ENCODE data around the gene FRMD1.

FRMD1 gene

DNA sequence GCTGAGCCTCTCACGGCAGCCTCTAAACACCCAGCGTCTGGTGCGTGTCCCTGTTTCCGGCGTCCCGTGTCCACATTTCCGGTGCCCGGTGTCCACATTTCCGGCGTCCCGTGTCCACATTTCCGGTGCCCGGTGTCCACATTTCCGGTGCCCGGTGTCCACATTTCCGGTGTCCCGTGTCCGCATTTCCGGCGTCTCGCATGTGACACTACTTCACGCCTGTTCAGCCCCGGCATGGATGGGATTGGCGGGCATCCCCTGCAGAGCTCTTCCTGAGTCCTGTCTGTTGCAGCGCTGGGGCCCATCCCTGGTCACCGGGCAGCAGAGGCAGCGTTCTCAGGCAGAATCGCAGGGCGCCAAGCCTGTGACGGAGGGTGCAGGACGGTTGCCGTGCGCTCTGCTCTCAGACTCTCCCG is 3.2 kb downstream of the FRMD1 start:
- DNase-seq: no peak

DNA sequence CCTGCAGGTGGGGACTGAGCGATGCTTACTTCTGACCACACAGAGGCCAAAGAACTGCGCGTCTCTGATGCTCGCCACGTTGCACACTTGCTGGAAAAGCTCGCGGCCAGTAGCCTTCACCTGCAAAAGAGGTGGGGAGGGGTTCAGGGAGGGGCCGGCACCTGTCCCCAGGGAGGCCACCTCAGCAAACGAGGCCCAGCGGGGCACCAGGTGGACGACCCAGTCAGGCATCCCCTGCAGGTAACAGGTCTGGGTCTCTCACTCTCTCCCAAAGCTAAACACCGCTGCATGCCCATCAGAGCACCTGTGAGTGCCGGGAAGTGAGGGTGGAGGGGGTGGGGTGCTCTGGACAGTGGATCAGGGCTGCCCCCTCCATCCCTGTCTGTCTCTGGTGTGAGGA is 3.8 kb downstream of the FRMD1 start:
- no peak for DNase-seq

DNA sequence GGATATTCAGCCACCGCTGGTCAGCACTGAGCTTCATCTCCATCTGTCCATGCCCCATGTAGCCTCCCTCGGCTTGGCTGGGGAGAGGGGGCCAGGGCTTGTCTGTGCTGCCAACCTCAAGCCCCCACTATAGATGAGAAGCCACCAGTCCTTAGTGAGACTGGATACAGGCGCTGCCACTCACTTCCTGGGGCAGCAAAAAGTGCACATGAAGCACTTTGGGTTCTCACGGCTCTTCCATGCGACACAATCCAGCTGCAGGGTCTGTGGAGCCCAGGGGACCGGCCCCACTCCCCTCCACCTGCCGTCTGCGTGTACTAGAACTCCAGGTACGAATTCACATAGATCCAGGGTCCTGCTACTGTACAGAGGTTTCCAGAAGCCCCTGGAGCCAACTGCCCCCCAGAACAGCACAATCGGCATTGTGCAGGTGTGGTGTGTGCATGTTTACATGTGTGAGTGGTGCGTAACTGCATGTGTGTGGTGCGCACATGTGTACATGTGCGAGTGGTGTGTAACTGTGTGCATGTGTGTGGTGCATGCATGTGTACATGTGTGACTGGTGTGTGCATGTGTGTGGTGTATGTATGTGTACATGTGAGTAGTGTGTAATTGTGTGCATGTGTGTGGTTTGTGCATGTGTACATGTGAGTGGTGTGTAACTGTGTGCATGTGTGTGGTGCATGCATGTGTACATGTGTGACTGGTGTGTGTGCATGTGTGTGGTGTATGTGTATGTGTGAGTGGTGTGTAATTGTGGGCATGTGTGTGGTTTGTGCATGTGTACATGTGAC is 4.9 kb downstream of the FRMD1 start:
- DNase-seq: no peak

DNA sequence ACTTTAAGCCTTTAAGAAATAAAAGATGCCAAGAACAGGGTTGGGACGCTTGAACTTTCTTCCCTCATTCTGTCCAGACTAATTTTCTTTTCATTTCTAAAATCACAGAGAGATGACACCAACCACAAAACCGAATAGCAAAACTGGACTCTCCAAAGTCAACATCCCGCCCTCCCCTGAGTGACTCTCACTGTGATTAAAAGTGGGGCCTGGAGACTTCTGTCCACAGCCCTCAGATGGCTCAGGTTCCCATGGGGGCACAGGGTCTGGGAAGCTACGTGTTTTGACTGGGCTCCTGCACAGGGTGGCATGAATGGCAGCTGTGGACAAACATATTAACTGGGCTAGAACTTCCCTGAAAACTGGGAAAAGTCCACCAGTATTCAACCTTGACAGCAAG is 6.3 kb downstream of the FRMD1 start:
- no peak for DNase-seq

DNA sequence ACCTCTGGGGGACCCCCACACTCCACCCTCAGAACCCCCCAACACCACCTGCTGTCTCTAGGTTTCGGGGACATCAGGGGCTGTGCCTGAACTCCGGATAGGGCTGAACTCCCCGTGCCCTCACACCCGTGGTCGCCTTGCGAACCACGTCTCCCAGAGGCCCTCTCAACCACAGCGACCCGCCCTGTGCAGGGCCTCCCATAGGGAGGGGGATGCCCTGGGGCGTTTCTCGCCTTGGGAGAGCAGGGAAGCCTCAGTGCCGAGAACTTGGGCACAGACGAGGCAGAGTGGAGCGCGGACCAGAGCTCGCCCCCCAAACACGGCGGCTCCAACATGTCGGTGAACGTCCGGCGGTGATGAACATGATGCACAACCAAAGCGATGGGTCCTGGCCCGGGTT is 6.8 kb downstream of the FRMD1 start:
- no peak for DNase-seq

DNA sequence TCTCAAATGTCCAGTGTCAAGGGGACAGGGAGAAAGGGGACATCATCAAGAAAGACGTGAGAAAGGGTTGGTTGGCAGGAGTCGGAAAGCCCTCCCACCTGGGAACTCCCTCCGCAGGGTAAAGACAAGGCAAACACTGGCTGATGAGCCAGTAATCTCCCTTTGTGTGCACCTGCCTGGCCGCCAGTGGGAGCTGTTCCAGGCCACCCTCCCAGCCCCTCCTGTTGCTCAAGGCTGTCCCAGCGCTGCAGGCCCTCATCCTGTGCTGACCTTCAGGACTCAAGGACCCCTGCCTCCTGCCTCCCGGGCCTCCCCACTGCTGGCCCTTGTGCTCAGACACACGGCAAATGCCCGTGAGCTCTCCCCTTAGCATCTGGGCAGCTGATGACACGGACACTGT is 7.4 kb downstream of the FRMD1 start:
- no peak for DNase-seq

DNA sequence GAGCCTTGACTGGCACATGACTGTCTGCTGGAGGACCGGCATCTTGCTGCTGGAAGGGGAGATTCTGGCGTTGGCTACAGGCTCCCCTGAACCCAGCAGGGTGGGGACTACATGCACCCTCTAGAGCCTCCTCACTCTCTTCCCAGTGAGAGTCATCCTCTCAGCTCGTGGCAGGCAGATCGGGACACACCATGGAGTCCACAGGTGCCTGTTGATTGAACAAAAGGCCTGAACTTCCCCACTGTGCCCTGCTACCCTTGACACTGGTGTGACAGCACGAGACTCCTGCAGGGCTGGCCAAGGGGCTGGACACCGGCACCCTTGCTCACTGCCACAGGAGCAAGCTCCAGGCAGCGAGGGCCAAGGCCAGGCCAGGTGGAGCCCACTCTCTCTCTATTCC is 8.2 kb downstream of the FRMD1 start:
- no peak for DNase-seq

DNA sequence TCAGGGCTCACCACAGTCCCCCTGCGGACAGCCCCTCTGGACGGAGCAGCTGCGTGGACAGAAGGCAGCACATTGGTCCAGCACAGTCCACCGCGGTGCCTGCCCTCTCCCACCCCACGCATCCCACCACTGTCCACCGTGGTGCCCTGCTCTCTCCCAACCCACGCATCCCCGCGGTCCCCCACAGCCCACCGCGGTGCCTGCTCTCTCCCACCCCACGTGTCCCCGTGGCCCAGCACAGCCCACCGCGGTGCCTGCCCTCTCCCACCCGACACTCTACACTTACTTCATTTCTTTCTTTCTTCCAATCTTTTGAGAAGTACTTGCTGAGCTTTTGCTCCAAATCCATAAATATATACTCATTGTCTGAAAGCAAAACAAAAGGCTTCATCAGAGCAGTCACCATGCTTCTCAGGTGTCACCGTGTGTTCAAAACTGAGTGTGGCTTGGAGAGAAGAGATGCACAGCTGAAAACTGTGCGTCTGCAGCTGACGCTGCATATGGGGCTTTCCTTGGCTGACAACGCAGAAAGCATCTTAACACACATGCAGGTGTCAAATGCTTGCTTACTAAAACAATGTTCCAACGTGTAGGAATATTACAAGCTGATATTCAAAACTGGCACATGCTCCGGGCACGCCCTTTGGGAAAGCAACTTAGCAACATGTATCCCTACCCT is 11.8 kb downstream of the FRMD1 start:
- no peak for DNase-seq

DNA sequence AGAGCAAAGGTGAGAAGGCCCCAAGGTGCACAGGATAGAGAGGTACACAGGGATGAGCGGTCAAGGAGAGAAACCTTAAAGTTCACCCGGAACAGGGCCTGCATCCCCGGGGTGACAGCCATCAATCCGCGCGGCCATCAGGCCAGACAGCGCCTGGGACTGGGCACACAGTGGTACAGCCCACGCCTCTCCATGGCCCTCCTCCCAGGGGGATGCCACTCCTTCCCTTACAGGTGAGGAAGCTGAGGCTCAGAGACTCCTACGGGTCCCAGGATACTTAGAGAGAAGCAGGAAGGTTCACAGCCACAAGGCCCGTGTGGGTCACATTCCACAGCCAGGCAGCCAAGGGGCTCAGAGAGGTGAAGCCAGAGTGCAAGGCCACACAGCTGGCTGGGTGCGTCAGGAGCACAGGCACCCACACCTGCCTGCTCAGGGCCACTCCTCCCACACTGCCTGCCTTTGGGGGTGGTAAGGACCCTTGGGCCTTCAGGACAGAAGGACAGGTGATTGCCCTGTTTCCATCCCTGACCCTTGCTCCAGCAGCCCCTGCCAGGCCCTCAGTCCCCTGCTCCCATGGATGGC is 14.7 kb downstream of the FRMD1 start:
- DNase-seq: no peak

DNA sequence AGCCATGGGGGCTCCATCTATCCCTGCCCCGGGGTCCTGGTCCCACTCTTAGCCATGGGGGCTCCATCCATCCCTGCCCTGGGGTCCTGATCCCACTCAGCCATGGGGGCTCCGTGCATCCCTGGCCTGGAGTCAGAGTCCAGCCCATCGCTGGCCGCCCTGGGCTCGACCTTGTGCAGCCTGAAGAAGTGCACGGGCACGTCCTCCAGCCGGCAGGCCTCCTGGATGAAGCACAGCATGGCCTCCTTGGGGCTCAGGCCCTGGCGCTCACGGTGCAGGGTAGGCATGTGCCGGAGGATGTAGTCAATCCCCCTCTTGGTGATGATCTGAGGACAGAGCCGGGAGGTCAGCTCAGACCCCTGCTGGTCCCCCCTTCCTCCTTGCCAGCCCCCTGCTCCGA is 15.6 kb downstream of the FRMD1 start:
- no peak for DNase-seq

DNA sequence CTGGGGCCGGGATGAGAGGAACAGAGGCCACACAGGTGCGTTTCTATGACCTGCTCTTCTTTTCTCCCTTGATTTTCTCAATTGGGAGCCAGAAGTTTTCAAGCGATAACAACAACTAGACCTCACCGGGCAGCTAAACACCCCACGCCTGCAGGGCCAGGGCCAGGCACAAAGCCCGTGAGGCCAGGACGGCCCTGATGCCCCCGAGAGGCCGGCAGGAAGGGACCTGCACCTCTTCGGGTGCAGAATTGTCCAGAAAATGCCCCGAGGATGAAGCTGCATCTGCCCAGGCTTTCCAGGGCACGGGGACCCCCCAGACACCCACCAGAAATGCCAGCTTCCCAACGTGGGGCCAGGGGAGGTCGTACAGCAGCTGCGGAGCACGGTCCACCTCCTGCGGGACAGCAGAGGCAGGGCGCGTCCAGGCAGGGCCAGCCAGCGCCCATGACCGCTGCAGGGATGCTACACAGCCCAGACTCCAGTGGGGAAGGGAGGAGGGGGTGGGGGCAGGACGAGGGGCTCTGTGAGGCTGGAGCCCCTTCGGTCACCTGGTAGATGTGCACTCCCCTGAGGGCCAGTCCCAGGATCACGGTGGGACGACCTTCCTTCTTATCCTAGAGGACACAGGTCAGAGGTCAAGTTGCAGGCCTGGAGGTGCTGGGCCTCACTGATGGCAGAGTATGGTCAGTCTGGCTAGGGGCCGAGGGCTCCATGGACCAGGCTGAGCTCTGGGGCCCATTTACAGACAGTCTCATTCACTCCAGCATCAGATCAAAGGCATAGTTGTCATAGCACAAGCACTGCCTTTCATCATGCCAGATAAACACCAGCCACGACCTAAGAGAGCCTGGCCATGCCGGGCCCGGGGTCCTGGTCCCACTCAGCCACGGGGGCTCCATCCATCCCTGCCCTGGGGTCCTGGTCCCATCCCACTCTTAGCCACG is 16.4 kb downstream of the FRMD1 start:
- no peak for DNase-seq

DNA sequence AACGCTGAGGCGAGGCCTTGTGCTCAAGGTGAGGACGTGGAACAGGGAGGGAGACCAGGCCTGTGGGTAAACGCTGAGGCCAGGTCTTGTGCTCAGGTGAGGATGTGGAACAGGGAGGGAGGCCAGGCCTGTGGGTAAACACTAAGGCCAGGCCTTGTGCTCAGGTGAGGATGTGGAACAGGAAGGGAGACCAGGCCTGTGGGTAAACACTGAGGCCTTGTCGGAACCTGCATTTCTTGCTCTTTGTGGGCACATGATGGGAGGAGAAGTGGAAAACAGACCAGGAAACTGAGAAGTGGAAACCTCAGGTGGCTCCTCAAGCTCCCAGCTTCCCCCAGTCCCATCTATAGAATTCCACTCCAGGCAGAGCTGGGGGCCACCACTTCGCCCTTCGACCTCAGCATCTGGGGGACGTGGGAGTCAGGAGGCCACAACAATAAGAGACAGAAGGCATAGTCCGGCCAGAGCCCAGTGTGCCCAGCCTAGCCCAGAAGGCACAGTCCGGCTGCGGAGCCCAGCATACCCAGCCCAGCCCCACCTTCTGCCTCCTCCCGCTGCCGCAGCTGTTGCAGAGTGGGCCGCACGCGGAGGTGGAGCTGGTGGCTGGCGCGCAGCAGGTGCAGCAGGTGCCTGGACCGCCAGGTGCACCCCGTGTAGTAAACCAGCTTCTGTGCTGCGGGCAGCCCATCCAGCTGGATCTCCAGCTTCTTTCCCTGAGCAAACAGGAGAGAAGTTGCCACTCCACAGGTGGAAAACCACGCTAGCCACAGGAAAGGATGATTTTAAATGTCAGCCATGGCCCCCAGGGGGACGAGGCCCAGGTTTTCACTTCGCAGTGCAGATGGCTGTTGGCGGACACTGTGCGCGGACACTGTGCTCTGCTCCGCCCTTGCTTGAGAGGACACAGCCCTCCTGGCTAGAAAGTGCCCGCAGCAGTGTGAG is 17.5 kb downstream of the FRMD1 start:
- no peak for DNase-seq

DNA sequence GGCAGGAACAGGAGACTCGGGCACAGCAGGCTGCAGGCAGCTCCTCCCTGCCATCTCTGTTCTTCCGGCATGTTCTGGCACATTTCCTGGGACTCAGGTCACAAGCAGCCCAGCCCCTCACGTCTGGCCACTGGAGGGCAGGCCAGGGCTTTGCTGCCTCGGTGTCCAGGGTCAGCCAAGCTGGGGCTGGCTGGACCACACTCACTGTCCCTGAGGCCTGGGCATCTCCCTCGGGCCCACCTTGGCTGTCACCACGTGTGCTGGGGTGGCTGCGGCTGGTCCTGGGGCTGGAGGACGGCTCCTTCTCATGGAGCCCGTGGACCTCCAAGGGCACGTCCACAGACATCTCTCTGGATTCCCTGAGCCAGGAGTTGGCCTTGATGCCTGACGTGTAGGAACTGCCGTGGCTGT is 18.5 kb downstream of the FRMD1 start:
- DNase-seq: no peak

DNA sequence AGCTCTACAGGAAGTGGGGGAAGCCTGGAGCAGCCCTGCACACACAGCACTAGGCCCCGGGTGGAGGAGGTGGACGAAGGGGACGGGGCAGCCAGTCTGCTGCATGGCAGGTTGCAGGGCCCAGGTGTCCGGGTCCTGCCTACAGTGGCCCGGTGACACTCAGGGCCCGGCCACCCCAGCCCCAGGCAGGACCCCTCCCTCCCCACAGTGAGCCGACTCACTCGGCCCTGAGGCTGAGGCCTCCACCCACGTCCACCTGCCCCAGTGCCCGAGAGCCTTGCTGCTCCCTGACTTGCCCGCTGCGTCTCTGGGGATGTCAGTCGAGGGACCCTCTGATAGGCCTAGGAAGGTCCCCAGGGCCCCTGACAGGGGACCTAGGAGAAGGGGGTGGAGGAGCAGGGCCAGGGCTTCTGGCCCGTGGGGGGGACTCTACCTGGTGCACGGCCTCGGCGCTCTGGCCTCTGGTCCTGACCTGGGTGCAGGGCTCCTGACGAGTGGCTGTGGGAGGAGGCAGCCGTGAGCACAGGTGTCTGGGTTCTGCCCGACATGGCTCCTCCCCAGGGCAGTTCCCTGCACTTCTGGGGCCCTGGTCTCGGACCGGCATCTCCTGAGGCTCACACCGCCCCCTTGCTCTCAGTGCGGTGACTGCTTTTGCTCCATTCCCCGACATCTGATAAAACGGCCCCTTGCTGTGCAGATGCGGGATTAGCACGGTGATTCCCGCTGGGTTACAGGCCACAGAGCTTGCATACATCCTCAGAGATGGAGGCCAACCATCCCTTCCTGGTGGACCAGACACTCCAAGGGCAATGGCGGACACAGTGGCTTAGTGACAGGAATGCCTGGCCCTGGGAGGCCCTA is 20.1 kb downstream of the FRMD1 start:
- no peak for DNase-seq

DNA sequence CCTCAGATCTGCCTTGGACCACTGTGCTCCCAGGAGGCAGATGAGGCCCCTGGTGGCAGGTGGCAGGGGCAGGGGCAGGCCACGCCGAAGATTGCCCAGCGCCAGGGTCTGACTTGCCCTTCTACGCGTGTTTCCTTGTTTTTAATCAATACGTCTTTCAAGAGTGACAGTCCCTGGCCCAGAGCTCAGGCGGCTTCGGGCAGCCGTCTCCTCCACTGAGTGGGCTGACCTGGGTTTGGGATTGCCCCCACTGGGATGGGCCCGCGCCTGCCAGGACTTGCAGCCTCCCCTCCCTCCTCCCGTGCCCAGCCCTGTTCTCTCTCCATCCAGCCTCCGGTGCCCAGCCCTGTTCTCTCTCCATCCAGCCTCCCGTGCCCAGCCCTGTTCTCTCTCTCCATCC is 21.2 kb downstream of the FRMD1 start:
- no peak for DNase-seq

DNA sequence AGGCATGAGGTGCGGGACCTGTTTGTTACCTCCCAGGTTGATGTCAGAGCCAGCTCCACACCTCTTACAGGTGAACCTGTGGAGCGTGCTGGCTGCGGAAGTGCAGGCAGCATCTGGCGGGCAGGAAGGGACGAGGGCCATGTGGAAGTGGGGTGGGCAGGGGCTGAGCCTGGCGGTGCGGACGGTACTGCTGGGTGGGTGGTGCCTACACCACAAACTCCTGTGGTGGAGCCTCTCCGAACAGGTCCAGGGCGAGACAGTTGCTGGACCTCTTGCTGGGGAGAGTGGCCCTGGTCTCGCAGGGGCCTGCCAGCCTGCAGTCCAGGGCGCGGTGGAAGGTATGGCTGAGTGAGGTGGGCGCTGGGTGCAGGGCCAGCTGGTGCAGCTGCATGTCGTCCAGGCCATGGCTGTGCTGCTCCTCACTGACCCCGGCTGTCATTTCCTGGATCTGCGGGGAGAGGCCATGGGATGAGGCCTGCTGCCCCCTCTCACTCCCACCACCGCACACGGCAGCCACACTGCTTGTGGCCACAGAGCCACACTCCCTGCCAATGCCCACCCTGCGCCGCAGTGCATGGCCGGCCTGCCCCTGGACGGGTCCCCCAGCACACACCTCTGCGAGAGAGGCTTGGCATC is 22.0 kb downstream of the FRMD1 start:
- DNase-seq: no peak

DNA sequence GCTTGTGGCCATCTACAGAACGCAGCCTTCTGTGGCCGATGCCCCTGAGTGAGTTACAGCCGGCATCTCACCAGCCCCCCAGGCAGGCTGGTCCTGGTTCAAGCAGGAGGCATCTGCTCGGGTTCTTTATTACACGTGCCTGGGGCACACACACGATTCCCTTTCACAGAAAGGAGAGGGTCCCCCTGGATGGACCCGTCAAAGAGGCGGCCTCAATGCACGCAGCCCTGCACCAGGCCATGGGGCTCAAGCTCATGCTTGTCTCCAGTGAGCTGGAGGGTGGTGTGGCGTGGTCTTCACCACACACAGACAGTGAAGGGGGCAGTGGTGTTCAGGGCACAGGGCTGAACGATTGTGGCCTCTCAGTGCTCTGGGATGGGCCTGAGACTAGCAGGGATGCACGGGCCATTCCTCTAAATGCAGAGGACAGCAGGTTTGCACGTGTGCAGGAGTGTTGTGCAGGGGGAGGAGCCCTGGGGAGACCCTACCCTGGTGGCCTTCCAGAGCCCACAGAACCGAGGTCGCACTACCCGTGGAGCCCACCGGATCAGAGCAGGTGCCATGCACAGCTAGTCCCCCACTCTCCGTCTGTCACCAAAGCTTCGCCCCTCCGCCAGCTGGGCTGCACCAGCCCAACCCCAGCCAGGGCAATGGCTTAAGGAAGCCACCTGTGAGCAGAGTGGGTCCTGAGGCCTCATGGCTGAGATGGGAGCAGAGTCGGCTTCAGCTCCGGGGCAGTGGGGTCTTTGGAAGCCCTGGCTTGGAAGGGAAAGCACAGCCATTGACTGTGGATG is 23.1 kb downstream of the FRMD1 start:
- no peak for DNase-seq

DNA sequence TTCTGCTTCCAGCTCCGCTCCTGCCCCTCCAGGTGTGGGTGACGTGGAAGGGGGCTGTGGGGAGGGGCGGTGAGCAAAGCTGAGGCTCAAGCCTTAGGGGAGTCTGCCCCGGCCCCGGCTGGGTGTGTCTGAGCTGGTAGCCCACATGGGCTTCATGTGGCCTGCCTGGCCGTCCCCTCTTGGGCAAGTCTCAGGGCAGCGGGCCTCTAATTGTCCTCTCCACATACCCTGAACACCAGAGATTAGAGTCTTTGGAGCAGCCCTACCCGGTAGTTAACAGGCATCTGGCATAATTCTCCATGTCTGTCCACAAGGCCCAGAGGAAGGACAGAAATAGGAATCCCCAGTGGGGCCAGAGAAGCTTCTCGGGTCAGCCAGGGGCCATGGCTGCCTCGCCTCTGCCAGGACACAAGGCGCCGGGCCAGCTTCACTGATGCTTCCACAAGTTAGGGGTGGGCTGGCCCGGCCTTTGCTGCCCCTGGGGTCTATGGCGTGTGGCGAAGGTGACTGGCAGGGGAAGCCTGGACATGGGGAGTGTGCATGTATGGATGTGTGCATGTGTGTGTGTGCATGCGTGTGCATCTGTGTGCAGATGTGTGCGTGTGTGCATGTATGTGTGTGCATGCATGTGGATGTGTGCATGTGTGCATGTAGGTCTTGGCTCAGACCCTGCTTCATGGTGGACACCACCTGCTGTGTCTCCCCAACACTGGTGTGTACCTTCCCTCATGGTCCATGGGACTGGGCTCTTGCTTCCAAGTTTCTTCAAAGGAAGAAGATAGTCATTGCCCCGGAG is 24.0 kb downstream of the FRMD1 start:
- no peak for DNase-seq
